ENCODE measurements around the gene PLXNA2.

PLXNA2 gene

DNA sequence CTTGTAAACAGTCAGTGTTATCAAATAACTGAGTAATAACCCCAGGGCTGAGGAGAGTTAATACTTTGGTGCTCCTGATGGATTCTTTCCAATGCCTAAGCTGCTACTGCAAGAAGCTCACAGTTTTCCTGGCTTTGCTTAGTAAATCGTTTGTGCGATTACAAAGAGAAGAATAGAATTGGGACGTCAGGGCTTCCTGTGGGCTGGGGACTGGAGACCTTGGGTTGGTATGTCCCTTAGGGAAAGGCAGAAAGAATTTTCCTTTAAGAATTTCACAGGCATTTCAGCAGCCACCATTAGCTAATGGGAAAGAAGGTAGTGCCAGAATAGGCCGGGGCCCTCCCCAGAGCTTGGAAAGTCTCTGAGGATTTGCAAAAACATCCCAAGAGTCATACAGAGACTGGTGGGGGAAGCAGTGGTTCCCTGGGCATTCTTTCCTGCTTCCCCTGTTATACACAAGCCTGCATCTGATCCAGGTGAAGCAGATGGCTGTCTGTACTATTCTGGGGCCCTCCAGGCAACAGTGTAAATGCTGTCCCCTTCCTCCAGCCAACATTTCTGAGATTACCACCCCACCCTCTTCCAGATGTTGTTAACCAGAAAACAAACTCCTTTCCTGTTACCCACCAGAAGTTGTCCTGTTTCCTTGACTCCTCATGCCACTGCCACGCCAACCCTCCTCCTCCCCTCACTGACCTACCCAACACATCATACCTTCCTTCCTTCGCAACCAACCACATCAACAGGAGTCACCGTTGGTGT lies 40.2 kb downstream of the PLXNA2 start:
- DNase-seq, result no peak

DNA sequence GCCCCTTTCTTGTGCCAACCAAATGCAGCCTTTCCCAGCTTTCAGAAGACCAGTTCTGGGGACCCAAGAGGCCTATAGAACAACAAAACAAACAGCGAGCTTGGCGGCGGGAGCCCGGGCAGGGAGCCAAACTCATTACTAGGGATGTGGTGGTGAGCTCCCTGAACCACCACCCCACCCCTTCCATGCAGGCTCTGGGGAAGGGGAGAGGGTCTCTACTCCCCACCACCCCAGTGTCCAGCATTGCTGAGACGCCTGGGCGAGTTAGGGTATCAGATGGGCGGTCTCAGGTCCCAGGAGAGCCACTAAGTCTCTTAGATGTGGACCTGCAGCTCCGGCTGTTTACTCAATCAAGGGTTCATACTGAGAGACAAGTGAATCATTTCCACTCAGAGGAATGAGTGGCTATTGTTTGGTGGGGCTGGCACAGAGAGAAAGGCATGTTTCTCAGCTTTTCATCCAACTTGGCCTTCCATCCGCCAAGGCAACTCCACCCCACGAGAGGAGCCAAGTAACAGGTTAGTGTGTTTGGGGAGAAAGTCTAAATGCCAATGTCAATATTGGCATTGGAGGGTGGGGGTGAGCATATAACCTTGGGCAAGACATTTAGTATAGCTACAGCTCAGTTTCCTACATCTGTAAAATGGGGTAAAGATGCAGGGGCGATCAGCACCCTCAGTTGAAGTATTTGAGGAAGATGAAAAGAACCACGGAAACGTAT lies 40.9 kb downstream of the PLXNA2 start:
- no peak for DNase-seq

DNA sequence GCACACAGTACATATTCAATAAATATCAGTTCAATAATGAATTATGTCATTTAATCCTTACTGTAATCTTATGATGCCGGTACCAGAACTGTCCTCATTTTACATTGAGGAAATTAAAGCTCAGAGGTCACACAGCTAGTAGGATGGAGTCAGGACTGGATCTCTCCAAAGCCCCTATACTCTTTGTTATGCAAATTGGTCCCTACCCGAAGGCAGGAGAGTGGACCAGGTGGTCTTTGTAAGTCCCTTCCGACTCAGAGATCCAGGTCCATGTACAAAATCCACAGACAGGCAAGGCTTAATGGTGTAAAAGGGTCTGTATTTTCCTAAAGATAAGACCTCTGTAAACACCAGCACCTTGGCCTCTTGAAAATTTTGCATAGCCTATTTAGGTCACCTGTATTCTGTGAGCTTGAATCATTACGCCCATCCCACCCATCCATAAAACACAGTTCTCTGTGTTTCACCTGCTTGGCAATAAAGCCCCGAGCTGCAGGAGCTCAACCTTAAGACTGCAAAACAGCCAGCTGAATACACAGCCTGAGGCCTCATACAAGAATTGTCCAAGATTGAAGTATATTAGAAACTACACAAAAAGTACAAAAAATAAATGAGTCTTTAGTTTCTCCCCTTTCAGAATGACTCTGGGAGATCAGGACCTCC lies 41.7 kb downstream of the PLXNA2 start:
- no peak for DNase-seq

DNA sequence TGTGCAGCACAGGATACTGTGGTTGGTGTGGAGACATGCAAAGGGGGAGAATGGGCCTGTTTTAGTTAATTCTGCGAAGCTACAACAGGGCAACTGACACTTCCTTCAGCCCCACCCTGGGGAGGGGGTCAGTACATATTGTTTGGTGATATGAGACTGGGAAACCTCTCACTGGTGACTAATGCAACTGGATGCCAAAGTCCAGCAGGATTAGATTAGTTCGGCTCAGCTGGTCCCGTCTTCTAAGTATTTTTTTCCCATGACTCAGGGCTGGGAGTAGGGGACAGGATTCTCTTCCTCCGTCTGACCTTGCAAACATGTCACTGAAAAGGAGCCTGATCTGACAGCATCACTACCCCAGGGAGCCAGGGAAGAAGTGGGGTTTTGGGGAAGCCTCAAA lies 43.0 kb downstream of the PLXNA2 start:
- DNase-seq, result no peak

DNA sequence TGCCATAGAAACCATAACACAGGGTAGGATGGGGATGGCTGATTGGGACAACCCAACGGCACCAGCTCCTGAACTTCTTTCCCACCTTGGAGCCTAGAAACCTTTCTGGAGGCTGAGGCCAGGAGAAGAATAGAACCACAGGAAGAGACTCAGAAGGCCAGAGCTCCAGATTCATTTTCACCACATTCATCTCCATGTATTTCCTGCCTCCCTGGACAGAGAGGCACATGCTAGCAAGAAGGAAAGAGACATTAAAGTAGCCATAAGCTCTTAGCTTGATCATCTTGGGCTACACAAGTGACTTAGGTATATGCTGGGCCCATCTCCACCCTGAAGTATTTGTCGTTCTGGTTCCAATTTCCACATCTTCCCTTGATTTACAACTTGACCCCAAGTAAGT lies 44.1 kb downstream of the PLXNA2 start:
- no peak for DNase-seq

DNA sequence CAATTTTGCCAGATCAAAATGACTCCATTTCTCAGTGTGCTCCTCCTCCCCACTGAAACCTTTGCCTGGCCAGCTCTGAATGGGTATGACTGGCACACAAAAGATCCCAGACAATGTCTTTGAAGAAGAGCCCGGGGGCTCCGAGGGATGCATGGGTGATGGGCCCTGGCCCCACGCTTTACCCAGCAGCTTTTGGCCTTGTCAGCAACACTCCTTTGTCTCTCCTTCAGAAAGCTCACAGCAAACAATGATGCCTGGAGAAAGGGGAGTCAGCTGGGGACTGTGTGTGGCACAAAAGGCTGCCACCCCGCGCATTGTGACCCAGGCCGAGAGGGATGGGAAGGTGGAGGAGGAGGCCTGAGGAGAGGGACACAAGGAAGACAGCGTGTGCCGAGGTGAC lies 45.9 kb downstream of the PLXNA2 start:
- no peak for DNase-seq

DNA sequence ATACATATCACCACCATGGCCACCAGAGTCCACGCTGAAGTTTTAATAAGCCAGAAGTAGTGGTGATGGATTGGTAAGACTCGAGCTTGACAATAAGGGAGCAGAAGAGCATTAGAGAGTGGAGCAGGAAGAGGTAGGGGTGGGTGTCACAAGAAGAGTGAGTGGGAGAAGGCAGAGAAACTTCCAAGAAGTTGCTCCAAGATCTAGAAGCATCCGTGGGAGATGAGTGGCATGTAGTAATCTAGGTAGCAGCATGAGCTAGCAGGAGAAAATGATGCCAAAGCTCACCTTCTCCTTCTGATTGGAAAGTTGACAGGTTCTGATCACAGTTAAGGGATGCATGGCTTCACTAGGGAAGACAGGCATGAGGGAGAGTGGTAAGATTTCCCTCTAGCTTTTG lies 49.2 kb downstream of the PLXNA2 start:
- no peak for DNase-seq

DNA sequence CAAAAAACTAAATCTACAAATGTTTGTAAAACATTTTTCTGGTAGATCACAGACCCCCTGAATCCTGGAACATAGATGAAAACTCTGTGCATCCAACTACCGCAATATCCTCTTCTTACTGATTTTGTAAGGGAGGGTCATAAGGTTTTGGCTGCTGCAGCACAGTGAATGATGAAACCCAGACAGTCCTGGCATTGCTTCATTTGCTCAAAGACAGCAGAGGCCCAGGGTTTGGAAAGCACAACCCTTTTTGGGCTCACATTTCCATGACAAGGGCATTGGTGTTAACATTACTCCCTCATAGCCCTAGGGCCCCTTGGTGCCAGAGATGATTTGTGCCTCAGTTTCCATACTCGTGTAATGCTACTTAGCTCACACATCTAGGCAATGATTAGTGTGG lies 51.2 kb downstream of the PLXNA2 start:
- DNase-seq, result no peak

DNA sequence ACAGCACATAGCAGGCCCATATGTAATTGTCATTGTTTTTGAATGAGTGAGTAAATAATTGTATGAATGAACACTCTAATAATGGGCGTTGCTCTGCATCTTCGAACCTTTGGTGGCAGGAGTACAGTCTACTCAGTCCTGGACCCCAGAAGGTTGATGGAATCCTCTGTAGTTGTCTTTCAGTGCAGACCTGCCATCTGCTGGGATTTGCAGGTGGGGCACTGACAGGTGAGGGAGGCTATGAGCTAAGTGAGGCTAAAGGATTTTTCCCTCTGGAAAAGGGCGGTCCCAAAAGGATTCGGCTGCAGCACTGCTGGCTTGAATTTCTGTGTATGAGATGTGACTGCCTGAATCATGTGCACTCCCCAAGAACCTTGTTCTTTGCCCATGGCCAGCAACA lies 53.4 kb downstream of the PLXNA2 start:
- no peak for DNase-seq

DNA sequence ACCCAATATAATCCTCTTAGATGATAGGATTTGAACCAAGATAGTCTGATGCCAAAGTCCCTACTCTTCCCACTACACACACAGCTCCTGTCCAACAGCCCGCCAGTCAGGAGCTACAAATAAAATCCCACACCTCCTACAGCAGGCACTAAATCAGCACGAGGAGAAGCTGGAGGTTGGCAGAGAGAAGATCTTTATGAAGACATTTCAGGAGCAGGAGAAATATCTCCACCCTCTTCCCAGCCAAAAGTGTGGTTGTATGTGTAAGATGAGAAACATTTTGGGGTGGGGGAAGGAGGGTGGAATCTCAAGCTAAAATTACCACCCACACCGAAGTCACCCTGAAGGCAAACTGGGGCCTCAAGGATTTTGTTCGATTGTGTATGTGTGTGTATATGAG lies 54.5 kb downstream of the PLXNA2 start:
- DNase-seq, result no peak

DNA sequence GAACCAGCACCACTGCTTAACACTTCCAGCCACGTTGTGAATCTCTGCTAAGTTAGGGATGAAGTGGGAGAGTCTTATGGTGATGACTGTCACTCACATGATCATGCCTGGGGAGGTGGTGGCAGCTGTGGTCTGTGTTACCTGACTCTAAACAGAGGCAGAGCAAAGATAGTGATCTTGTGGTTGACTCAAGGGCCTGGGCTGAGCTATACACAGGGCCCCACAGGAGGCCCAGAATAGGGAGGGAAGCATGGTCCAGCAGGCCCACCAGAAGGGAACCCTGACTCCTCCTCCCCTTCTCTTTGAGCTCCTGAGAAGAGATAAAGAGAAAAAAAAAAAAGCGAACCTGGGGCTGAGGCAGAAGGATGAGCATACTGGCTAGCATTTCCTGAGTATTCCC lies 55.0 kb downstream of the PLXNA2 start:
- DNase-seq, result no peak

DNA sequence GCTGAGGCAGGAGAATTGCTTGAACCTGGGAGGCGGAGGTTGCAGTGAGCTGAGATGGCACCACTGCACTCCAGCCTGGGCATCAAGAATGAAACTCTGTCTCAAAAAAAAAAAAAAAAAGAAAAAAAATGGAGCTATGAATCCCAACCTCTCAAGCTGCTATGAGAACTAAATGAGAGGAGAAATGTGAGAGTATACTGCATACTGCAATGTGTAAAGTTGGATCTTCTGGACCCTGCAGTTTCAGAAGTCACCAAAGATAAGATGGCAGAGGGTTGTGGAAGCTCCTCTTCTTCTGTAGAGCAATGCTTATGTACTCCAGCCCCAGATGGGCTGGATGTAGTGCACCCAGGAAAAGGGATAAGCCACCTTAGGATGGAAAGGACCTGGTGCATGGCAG lies 55.6 kb downstream of the PLXNA2 start:
- no peak for DNase-seq

DNA sequence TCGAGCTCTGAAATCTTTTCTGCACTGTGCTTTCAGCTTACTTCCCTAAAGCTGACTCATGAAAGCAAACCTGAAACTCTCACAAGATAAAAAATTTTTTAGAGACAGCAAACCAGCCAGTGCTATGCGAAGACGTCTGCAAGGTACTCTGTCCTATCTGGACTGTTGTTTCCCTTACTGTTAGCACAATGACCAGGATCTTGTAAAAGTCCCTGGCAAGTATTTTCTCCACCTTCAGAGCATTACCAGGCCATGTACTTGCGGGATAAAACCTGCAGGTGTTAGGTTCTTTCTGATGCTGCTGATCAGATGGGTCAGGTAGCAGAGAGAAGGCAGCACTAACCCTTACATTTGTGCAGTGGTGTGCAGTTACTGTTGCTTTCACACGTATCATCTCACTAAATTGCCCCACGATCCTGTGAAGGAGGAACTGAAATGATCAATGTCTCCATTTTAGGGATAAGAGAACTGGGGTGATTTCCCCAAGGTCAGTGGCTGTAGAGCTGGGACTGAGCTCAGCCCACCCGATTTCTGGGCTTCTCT lies 56.6 kb downstream of the PLXNA2 start:
- no peak for DNase-seq

DNA sequence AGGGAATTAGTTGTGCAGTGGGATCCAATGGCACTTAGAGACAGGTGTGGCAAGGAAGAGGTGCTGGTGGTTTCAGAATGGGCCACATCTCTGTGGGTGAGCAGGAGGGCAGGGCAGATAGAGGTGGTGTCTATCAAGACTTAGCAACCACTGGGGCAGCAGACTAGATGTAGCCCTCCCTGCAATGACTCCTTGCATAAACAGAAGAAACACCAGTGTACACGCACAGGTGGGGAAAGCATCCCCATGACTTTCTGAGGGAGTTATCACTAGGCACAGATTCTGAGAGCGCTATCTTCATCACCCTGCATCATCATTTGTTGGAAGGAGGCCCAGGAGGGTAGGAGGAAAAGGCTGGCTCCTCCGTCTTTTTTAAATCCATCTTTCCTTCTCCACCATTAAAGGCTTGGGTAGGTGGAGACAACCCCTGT lies 58.4 kb downstream of the PLXNA2 start:
- no peak for DNase-seq

DNA sequence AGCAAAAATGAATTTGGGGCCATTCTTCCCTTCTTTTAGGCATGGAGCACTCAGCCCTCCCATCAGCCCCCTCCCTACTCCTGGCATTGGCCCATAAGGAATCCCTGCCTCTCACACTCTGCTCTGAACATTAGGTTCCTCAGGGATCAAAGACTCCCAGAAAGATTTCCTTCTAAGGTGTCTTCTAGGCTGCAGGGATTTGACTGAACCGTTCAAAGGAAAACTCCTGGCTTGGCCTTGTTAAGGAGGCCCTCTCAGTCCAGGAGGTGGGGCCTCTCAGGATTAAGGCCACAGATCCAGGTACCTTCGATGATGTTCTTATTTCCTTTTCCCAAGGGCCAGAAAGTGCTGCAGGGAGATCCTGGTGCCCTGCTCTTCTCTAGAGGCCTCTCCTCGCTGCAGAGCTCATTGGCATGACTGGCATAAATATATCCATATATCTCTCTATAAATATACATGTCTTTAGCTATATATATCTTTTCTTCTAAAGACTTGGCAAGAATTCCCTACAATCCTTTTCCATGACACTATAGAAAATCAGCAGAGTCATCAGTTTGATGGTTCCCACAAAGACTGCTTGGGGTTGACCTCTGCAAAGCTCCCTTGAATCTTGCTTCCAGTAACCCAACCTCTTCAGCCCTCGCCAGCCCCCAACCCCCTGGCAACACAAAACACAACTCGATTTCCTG lies 59.1 kb downstream of the PLXNA2 start:
- no peak for DNase-seq

DNA sequence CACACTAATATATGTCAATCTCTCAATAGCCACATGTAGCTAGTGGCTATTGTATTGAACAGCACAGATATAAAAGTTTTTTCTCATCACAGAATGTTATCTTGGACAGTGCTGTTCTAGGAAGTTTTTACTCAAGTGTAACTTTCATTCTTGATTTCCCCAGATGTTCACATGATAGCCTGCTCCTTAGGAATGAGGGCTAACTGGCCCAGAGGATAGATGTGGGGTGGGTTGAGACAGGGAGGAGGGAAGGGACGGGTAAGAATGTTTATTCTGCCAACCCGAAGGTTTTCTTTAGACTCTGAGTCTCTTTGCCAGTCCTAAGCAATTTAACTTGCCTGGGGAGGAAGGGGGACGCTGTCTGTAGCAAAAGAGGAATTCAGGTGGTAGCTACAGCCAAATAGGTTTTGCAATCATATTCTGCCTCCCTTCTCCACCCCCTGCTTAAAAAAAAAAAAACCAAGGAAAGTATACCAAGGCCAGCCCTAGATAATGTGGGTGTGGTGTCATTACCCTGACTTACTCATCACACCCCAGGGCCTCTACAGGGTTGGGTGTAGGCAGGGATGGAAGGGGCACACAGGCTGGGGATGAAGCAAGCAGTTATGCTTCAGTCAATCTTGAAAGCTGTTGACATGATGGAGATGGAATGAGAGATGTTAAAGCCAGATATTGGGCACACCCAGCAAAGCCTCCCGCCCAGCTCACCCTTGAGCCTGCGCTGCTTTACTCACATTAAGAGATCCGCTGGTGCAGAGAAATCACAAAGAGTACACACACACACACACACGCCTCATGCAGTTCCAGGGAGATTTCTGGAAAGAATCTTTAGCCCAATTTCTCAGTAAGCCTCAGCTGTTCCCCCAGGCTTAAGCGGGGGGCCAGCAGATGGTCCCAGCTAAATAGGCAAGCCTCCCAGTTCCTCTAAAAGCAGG lies 59.9 kb downstream of the PLXNA2 start:
- DNase-seq, result no peak

DNA sequence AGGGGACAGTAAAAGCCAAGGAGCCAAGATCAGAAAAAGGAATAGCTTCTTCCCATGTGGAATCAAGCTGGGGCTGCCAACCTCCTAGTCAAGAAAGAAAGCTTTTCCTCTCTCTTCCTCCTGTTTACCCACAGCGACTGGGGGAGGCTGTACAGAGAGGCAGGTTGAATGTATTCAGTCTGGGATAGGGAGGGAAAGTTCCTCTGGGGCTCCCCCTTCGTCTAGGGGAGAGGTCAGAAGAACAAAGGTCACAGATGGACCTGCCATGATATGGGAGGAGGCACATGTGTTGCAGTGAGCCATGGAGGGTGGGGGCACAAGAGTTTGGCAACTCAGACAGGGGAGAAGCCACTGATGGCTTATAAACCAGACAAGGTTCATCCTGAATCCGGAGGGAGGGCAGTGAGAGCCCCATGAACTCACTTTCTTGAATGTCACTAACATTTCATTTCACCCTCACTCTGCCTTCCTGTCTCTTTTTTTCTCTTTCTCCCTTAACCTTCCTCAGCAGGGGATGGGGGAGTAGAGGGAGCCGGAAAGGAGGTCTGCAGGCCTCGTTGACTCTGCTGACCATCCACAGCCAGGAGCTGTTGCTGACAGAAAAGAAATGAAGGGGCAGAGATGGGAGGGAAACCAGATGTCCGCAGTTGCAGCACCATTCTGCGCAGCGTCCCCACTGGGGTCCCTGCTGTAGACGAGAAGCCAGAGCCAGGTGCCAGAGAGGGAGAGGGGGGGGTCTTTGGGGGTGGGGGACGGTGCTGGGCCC lies 61.1 kb downstream of the PLXNA2 start:
- DNase-seq, result no peak

DNA sequence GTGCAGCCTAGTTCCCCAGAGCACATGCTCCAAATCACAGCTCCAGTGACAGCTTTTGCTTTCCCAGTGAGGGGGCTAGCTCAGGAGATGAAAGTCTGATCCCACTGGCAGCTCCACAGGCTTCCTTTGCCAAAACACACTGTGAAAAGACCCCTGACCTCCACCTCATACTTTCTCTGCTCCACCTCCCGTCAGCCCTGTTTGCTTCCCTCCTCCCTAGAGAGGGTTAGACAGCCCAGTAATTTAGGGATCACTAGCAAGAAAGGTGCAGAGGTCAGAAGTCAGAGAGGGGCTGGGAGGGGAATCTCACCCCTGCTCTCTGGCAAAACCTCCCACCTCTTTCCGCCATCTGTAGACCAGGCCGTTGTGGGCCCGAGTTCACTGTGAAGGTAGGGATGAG lies 62.8 kb downstream of the PLXNA2 start:
- DNase-seq, result no peak

DNA sequence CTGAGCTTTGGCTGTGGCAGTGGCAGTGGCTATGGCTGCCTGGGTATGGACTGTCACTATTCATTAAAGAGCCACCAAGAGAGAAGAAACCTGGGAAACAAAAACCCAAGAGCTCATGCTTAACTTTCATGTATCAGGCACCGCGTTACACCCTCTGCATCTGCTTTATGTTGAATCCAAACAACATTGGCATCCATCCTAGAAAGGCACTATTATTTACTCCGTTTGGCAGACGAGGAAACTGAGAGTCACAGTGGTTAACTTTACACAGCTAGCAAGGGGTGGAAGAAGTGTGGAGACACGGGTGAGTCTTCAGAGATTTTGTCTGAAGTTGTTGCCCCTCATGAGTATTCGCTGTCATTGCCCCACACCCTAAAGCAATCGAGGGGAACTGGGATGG lies 63.8 kb downstream of the PLXNA2 start:
- DNase-seq, result no peak

DNA sequence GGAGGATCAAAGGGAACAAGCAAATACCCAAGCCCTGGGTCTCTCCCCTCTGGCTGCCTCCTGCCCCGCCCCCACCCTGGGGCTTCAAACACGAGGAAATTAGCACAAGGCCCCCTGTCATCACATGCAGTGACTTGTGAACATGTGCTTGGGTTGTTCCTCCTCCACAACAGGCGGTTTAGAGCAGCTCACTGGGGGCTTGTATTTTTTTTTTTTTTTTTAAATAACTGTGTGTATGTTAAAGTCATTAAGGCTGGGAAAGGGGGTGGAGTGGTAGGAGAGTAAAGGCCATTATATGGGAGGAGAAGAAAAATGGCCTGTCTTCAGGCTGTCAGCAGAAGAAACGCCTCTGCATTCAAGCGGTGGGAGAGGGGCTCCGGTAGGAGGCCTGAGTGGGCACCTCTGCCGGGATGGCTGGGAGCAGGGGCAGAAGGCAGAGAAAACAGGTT lies 64.2 kb downstream of the PLXNA2 start:
- no peak for DNase-seq

DNA sequence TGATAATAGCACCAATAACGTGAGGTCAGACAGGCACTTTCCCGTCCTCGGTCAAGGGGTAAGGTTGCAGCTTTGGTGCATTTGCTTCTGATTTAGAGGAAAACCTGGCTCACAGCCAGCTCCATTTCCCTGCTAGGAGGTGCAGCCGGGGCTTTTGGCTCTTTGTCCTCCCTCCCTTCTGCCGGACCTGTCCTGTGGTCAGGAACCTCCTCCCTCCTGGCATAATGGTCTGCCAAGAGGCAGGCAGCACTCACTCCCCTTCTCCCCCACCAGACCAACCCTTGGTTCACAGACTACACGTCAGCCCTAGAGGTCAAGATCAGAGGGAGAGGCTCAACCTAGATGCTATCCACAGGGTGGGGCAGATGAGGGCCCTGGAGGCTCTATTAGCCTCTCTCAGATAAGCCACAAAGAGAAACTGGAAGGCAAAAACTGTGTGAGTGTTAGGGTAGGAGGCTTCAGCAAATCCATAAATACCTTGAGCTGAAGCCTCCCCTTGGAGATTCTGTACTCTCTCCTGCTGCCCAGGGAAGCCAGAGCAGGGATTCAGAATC lies 64.8 kb downstream of the PLXNA2 start:
- DNase-seq, result no peak
